Thyroid gland (tissue), 4 donors: ENCODE measurements around the gene NTRK2. TPM values are rescaled to one million over a fixed set of nuclear protein-coding genes. Genes with fewer than 3 reads are reported as not detected.

Experiments
- DNase-seq, 2 donors: peaks; one replicate each; pipeline ENCODE4 v3.0.0-alpha.2; 2019
- H3K27ac ChIP-seq, 3 donors: fragments of 200-600 bp; sonication (generic); 1 replicate in 2 of 3; 2 replicates in 1 of 3; pipeline ENCODE4 v1.5.1; 2016 to 2019; ENCODE audit warnings: mild to moderate bottlenecking in 1 of 3, moderate library complexity in 1 of 3
- H3K27me3 ChIP-seq: fragments of 200-600 bp; sonication (generic); one replicate; pipeline ENCODE4 v1.5.1; 2019
- H3K36me3 ChIP-seq, 2 donors: fragments of 200-600 bp; sonication (generic); one replicate each; pipeline ENCODE4 v1.5.1; 2016 to 2019
- H3K4me1 ChIP-seq, 2 donors: fragments of 200-600 bp; sonication (generic); one replicate each; pipeline ENCODE4 v1.5.1; 2017 to 2019
- H3K4me3 ChIP-seq, 3 donors: fragments of 200-600 bp; sonication (generic); replicated peaks in 1 of 3; 1 replicate in 2 of 3; 2 replicates in 1 of 3; pipeline ENCODE4 v1.5.1; 2016; ENCODE audit warnings: mild to moderate bottlenecking in 1 of 3
- H3K9me3 ChIP-seq: fragments of 200-600 bp; sonication (generic); one replicate; pipeline ENCODE4 v1.5.1; 2017
- POLR2A ChIP-seq, 2 donors: fragments of 450-650 bp; IDR thresholded peaks; one replicate each; pipeline ENCODE4 v1.6.1; 2017; ENCODE audit warnings: antibody characterized with exemption in 2 of 2, mild to moderate bottlenecking in 2 of 2, moderate library complexity in 1 of 2
- WGBS, 2 donors: methylation state at CpG; one replicate each; pipeline ENCODE4 v1.1.5; 2017; 5-methylcytosine and 5-hydroxymethylcytosine counted together
- intact Hi-C: fragments of 100-400 bp; cut with DNase I; formaldehyde crosslinking; loops from one replicate; pipeline ENCODE4 v1.15.1; 2023
- total RNA-seq, 4 donors: library from RNA; depleted of rRNA; stranded (reverse); fragments of >200 nt; gene quantifications; one replicate each; pipeline ENCODE4 v1.2.3, GENCODE V29; 2016
- TF ChIP-seq, protein P1 (sequence below), 6 experiments: fragments of 200-600 bp in 3 of 6; fragments of 450-650 bp in 3 of 6; sonication (generic) in 3 of 6; IDR thresholded peaks; one replicate each; pipeline ENCODE4 v1.5.1; 2016 to 2019; ENCODE audit warnings: antibody characterized with exemption in 6 of 6, mild to moderate bottlenecking in 2 of 6, inconsistent platforms in 1 of 6, moderate library complexity in 1 of 6

NTRK2 gene
- total RNA-seq, 4 donors from 2014 or later: 92.0 to 186 (median 142) TPM

DNA sequence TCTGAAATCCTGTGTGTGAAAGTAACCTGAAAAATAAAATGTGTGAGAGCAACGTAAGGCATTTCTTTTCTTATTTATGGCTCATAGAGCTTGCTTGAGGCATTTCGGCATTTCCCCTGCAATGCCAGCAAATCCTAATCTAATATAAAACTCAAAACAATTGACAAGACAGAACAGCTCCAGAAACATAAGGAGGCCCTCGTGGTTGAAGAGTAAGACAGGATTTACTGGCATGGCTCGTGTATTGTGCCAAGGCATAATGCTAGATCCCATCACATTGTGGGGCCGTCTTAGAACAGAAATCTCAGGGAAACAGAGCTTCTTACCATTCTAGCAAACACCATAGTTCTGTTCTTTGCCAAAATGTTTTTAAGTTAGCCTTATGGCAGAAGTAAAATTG lies 166.2 kb downstream of the NTRK2 start:
- no peak for TF ChIP-seq POLR2A (IDR thresholded peaks at IDR 0.05)
- TF ChIP-seq, protein P1, sequence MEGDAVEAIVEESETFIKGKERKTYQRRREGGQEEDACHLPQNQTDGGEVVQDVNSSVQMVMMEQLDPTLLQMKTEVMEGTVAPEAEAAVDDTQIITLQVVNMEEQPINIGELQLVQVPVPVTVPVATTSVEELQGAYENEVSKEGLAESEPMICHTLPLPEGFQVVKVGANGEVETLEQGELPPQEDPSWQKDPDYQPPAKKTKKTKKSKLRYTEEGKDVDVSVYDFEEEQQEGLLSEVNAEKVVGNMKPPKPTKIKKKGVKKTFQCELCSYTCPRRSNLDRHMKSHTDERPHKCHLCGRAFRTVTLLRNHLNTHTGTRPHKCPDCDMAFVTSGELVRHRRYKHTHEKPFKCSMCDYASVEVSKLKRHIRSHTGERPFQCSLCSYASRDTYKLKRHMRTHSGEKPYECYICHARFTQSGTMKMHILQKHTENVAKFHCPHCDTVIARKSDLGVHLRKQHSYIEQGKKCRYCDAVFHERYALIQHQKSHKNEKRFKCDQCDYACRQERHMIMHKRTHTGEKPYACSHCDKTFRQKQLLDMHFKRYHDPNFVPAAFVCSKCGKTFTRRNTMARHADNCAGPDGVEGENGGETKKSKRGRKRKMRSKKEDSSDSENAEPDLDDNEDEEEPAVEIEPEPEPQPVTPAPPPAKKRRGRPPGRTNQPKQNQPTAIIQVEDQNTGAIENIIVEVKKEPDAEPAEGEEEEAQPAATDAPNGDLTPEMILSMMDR (IDR thresholded peaks at IDR 0.05): no peak

DNA sequence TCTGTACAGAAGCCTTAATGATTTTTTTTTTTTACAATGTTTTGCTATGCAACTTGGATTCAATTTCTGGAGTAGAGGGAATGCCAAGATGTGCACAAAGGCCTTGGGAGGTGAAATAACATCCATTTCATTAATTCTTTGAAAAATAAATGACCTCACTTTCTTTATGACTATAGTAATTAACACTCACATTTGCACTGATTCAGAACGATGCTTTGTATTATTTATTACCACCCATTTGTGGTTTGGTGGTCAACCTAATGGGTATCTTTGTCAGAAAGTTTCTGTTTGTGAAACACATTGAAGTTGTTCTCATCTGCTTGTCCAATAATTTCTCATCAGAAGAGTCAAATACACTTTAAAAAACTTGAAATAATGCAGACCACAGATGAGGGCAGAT lies 169.3 kb downstream of the NTRK2 start:
- Histone ChIP-seq H3K27ac (no peak overlapping the region), H3K9me3 (no peaks in the 10 kb centered on the region), H3K27me3 (no peaks in the 10 kb centered on the region), H3K4me1 (peaks cover 0 to 6% of the 10 kb centered on the region in 2 donors), H3K36me3 (no peaks in the 10 kb centered on the region), H3K4me3 (no peak overlapping the region)
- WGBS, 2 donors: 74 to 78% methylated on average over 1 of the region's 1 CpG
- TF ChIP-seq, protein P1 (IDR thresholded peaks at IDR 0.05): no peak
- no peak for TF ChIP-seq POLR2A (IDR thresholded peaks at IDR 0.05)
- DNase-seq: no peak
- intact Hi-C loops: no loop called here

More for the DNA sequence above, 166.2 kb downstream of the NTRK2 start:
- no peaks in the 10 kb centered on the region for H3K36me3 ChIP-seq
- 77 to 86% methylated on average over 5 of the region's 5 CpGs for whole genome bisulfite sequencing, 2 donors
- H3K27ac ChIP-seq: no peak overlapping the region
- peaks cover 0 to 6% of the 10 kb centered on the region in 2 donors for H3K4me1 ChIP-seq
- DNase-seq: no peak
- intact Hi-C loops: no loop called here
- H3K9me3 ChIP-seq: no peaks in the 10 kb centered on the region
- no peaks in the 10 kb centered on the region for H3K27me3 ChIP-seq
- no peak overlapping the region for H3K4me3 ChIP-seq

DNA sequence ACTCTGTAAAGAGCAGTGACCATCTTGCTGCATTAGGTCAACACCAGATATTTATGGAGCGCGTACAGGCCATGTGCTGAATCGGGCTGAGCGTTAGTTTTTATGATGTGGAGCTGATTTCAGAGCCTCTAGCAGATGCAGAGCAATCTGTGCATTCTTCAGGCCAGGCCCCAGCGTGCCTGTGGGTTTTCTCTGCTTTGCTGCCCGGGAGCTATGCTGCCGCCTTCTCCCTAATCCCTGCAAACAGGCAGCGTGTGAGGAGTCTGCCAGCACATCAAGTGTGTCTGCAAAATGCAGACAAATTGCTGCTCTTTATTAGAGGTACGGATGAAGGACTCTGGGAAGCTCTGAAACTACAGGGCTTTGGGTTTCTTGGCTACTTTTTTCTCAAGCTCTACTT lies 170.0 kb downstream of the NTRK2 start:
- Histone ChIP-seq H3K36me3 (no peaks in the 10 kb centered on the region), H3K4me1 (peaks cover 0 to 6% of the 10 kb centered on the region in 2 donors), H3K4me3 (no peak overlapping the region), H3K9me3 (no peaks in the 10 kb centered on the region), H3K27me3 (no peaks in the 10 kb centered on the region), H3K27ac (no peak overlapping the region)
- DNase-seq: peak in 1 of 2 donors; percentile 44
- TF ChIP-seq POLR2A (IDR thresholded peaks at IDR 0.05): no peak
- TF ChIP-seq, protein P1 (IDR thresholded peaks at IDR 0.05): no peak
- 57 to 65% methylated on average over 9 of the region's 9 CpGs for WGBS, 2 donors
- intact Hi-C loops: no loop called here

GRCh38 chr9:84841931-84842330 lies 172.4 kb downstream of the NTRK2 start:
- TF ChIP-seq, protein P1 (IDR thresholded peaks at IDR 0.05): no peak
- TF ChIP-seq POLR2A (IDR thresholded peaks at IDR 0.05): no peak
- intact Hi-C loops: no loop called here
- H3K36me3 ChIP-seq: no peaks in the 10 kb centered on the region
- no peak overlapping the region for H3K4me3 ChIP-seq
- H3K27me3 ChIP-seq: no peaks in the 10 kb centered on the region
- WGBS, 2 donors: 95 to 96% methylated on average over 5 of the region's 5 CpGs
- DNase-seq: no peak
- no peak overlapping the region for H3K27ac ChIP-seq
- no peaks in the 10 kb centered on the region for H3K9me3 ChIP-seq
- H3K4me1 ChIP-seq: peaks cover 0 to 6% of the 10 kb centered on the region in 2 donors

- Histone ChIP-seq H3K27ac (no peak overlapping the region), H3K4me1 (peaks cover 0 to 6% of the 10 kb centered on the region in 2 donors), H3K27me3 (no peaks in the 10 kb centered on the region), H3K4me3 (no peak overlapping the region), H3K36me3 (no peaks in the 10 kb centered on the region), H3K9me3 (no peaks in the 10 kb centered on the region)
- no peak for TF ChIP-seq POLR2A (IDR thresholded peaks at IDR 0.05)
- TF ChIP-seq, protein P1 (IDR thresholded peaks at IDR 0.05): no peak
- WGBS, 2 donors: 82 to 89% methylated on average over 5 of the region's 5 CpGs
- DNase-seq: no peak
- intact Hi-C loops: no loop called here
Measured at GRCh38 chr9:84843175-84843824, 173.8 kb downstream of the NTRK2 start.
